CD4-positive, alpha-beta T cell (primary cell): ENCODE measurements around the gene ZNF609. TPM values are rescaled to one million over a fixed set of nuclear protein-coding genes. Genes with fewer than 3 reads are reported as not detected.

Experiments used
- ATAC-seq: fragments of 200-7000 bp; cut with Tn5 transposase; one replicate; pipeline ENCODE4 v1.10.0; 2022; ENCODE audit warnings: mild to moderate bottlenecking; ENCODE audit not compliant: poor library complexity
- CTCF ChIA-PET: fragments of 350-600 bp; sonication (Branson Sonifier 250); formaldehyde crosslinking; loops from one replicate; lab custom pipeline; 2021; ENCODE audit warnings: antibody characterized with exemption, inconsistent platforms; lab: Charles Lee
- POLR2A ChIA-PET: fragments of 350-600 bp; sonication (Branson Sonifier 250); formaldehyde crosslinking; loops from one replicate; lab custom pipeline; 2021; ENCODE audit warnings: antibody characterized with exemption, inconsistent platforms; lab: Charles Lee
- DNase-seq, 14 experiments: peaks; one replicate each; pipeline ENCODE4 v3.0.0-alpha.2; 2013 to 2020; ENCODE audit warnings: mixed read lengths in 2 of 14
- H3K27ac ChIP-seq, 2 donors: one replicate each; pipeline versions ENCODE4 v1.5.1 to v1.7.0; 2013; ENCODE audit warnings: low read length in 2 of 2, low read depth in 1 of 2, mild to moderate bottlenecking in 1 of 2
- H3K27me3 ChIP-seq, 2 experiments: 1 replicate in 1 of 2; 2 replicates in 1 of 2; pipeline versions ENCODE4 v1.6.1 to v1.7.0; 2013; ENCODE audit warnings: low read length in 2 of 2, control low read depth in 1 of 2, mild to moderate bottlenecking in 1 of 2, moderate library complexity in 1 of 2; ENCODE audit not compliant: insufficient read depth in 2 of 2, control insufficient read depth in 1 of 2
- H3K36me3 ChIP-seq: one replicate; pipeline ENCODE4 v1.6.1; 2013; ENCODE audit warnings: low read length, control low read depth; ENCODE audit not compliant: insufficient read depth
- H3K4me1 ChIP-seq: one replicate; pipeline ENCODE4 v1.6.1; 2013; ENCODE audit warnings: low read length, control low read depth; ENCODE audit not compliant: insufficient read depth
- H3K4me3 ChIP-seq: one replicate; pipeline ENCODE4 v1.5.1; 2013; ENCODE audit warnings: mild to moderate bottlenecking, low read length, moderate library complexity
- H3K9me3 ChIP-seq, 2 experiments: 1 replicate in 1 of 2; 2 replicates in 1 of 2; pipeline versions ENCODE4 v1.6.1 to v1.7.0; 2013; ENCODE audit warnings: low read length in 2 of 2, mild to moderate bottlenecking in 2 of 2, control low read depth in 1 of 2, moderate library complexity in 1 of 2; ENCODE audit not compliant: control insufficient read depth in 1 of 2, insufficient read depth in 1 of 2
- H3K27ac Mint-ChIP-seq: one replicate; pipeline ENCODE4 v1.8.0; 2020; ENCODE audit warnings: mixed read lengths
- H3K27me3 Mint-ChIP-seq: one replicate; pipeline ENCODE4 v1.8.0; 2021; ENCODE audit warnings: mixed read lengths
- H3K36me3 Mint-ChIP-seq: one replicate; pipeline ENCODE4 v1.8.0; 2021; ENCODE audit warnings: low read depth, mixed read lengths
- H3K4me1 Mint-ChIP-seq: one replicate; pipeline ENCODE4 v1.8.0; 2021; ENCODE audit warnings: low read depth, mixed read lengths
- H3K4me3 Mint-ChIP-seq: one replicate; pipeline ENCODE4 v1.8.0; 2020; ENCODE audit warnings: mild to moderate bottlenecking, mixed read lengths
- H3K9me3 Mint-ChIP-seq: one replicate; pipeline ENCODE4 v1.8.0; 2020; ENCODE audit warnings: mixed read lengths
- intact Hi-C, 2 experiments: fragments of 100-400 bp; cut with DNase I in 1 of 2; cut with micrococcal nuclease in 1 of 2; formaldehyde crosslinking; loops; one replicate each; pipeline versions ENCODE4 v1.15.1 to v1.9.0; 2023 to 2025; cut with DNase I, micrococcal nuclease
- total RNA-seq, 174 experiments: library from RNA in 2 of 174; stranded (reverse) in 2 of 174; gene quantifications; one replicate each; pipeline ENCODE4 v1.2.3 and lab custom pipeline; 2021 to 2026
- TF ChIP-seq, protein P1 (sequence below): fragments of 200-600 bp; IDR thresholded peaks from one replicate; pipeline ENCODE4 v1.8.0; 2022; ENCODE audit warnings: antibody characterized with exemption, mild to moderate bottlenecking

Gene ZNF609
- total RNA-seq, 2 experiments from 2014 or later = 62.4 to 65.3 TPM

DNA sequence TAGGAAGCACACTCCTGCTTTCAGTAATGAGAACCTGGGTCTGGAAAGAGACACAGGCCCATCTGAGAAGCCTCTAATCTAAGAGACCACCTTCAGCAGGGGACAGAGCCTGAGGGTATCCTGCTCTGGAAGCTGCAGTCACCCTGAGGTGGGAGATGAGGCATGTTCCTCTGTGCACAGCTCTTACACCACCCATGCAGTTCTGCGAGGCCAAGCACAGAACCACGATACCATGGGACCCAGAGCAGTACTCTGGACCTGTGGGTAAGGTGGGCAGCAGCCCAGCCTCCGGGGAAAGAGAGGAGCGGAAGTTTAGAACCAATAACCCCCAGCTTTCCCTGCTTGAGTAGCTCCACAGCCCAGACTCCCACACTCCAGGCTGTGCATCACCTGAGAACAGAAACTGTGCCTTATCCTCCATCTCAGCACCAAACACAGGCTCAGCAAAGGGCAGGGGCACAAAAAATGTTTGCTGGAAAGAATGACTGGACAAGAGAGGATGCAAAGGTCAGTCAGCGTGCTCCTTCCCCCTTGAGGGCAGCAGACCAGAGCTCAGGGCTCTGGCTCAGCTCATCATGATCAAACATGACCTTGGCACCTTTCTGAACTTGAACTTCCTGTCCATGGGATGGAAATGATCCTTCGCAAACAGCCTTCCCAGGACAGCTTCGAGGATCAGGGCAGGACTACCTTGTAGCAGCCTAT, 271.9 kb downstream of the ZNF609 start:
- no peak overlapping the region for H3K4me3 Mint-ChIP-seq
- DNase-seq (no peak), ATAC-seq (no peak)
- no peak overlapping the region for H3K27ac Mint-ChIP-seq
- no peaks in the 10 kb centered on the region for H3K36me3 Mint-ChIP-seq
- POLR2A ChIA-PET = interaction anchor here (0.6 to 1.6 kb wide), 2 partner anchors 97 to 170 kb away, joined by 3 read pairs; no protein-coding TSS in a partner anchor
- H3K9me3 ChIP-seq = no peaks in the 10 kb centered on the region
- H3K27me3 ChIP-seq = no peaks in the 10 kb centered on the region
- no peaks in the 10 kb centered on the region for H3K36me3 ChIP-seq
- no peaks in the 10 kb centered on the region for H3K9me3 Mint-ChIP-seq
- intact Hi-C loops = loop anchor here in 1 of 2 experiments (5.0 kb wide), 1 partner anchor 655 kb away; no protein-coding TSS in a partner anchor
- CTCF ChIA-PET = interaction anchor here (1.2 to 2.3 kb wide), 4 partner anchors 47 to 173 kb away, joined by 3 to 38 read pairs (median 5); no protein-coding TSS in a partner anchor
- H3K27ac ChIP-seq = no peak overlapping the region
- no peak overlapping the region for H3K4me3 ChIP-seq
- H3K4me1 ChIP-seq = peaks cover 9% of the 10 kb centered on the region
- TF ChIP-seq, protein P1, sequence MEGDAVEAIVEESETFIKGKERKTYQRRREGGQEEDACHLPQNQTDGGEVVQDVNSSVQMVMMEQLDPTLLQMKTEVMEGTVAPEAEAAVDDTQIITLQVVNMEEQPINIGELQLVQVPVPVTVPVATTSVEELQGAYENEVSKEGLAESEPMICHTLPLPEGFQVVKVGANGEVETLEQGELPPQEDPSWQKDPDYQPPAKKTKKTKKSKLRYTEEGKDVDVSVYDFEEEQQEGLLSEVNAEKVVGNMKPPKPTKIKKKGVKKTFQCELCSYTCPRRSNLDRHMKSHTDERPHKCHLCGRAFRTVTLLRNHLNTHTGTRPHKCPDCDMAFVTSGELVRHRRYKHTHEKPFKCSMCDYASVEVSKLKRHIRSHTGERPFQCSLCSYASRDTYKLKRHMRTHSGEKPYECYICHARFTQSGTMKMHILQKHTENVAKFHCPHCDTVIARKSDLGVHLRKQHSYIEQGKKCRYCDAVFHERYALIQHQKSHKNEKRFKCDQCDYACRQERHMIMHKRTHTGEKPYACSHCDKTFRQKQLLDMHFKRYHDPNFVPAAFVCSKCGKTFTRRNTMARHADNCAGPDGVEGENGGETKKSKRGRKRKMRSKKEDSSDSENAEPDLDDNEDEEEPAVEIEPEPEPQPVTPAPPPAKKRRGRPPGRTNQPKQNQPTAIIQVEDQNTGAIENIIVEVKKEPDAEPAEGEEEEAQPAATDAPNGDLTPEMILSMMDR = no peak
- H3K27me3 Mint-ChIP-seq = peaks cover 9% of the 10 kb centered on the region
- peaks cover 8% of the 10 kb centered on the region for H3K4me1 Mint-ChIP-seq

Other genes starting within 250 kb of the ZNF609 start
- 10 to 100 TPM; 12.2 to 13.7 TPM for gene CSNK1G1, start 104.4 kb upstream of the ZNF609 start, total RNA-seq
- under 1 TPM; 0.80 to 0.84 TPM for gene PCLAF, start 79.1 kb upstream of the ZNF609 start, total RNA-seq
- gene TRIP4, start 72.7 kb upstream of the ZNF609 start, total RNA-seq = 10 to 100 TPM in 1 of 2 experiments, 1 to 10 TPM in 1; 9.6 to 10.7 TPM